ENCODE data around the gene CCDC15. TPM values are rescaled to one million over a fixed set of nuclear protein-coding genes. Genes with fewer than 3 reads are reported as not detected.

Gene CCDC15
- total RNA-seq, 1 donor from 2014 or later = 1.2 TPM

DNA sequence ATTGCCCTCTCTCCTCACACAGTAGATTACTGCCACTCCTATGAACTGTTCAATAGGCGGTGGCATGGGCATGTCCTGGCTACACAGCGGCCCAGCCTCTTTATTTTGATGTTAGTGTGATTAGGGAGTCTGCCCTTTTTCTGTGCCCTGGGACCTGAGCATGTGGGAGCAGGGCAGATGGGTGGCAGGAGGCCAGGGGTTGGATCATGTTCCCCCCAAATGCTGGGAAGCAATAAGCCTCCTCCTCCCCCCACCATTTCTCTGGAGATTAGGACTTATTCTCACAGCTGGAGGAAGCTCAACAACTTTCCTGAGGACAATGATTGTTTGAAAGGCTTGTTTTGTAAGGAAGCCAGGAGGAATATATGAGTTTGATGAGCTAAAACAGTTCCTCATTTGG, 34.1 kb upstream of the CCDC15 start:
- Mint-ChIP-seq H3K4me3 (ENCODE audit: unreplicated experiment) (no peak overlapping the region), H3K4me1 (ENCODE audit: low read depth) (peaks cover 7% of the 10 kb centered on the region), H3K36me3 (ENCODE audit: low read depth) (no peaks in the 10 kb centered on the region), H3K27ac (ENCODE audit: unreplicated experiment) (no peak overlapping the region), H3K9me3 (ENCODE audit: low read depth) (peaks cover 8% of the 10 kb centered on the region), H3K27me3 (ENCODE audit: low read depth) (no peaks in the 10 kb centered on the region)
- TF ChIP-seq, protein P1, sequence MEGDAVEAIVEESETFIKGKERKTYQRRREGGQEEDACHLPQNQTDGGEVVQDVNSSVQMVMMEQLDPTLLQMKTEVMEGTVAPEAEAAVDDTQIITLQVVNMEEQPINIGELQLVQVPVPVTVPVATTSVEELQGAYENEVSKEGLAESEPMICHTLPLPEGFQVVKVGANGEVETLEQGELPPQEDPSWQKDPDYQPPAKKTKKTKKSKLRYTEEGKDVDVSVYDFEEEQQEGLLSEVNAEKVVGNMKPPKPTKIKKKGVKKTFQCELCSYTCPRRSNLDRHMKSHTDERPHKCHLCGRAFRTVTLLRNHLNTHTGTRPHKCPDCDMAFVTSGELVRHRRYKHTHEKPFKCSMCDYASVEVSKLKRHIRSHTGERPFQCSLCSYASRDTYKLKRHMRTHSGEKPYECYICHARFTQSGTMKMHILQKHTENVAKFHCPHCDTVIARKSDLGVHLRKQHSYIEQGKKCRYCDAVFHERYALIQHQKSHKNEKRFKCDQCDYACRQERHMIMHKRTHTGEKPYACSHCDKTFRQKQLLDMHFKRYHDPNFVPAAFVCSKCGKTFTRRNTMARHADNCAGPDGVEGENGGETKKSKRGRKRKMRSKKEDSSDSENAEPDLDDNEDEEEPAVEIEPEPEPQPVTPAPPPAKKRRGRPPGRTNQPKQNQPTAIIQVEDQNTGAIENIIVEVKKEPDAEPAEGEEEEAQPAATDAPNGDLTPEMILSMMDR (IDR thresholded peaks at IDR 0.05) = no peak
- DNase-seq (ENCODE audit: low spot score) = no peak

- Mint-ChIP-seq H3K9me3 (ENCODE audit: low read depth) (peaks cover 3% of the 10 kb centered on the region), H3K27ac (ENCODE audit: unreplicated experiment) (peak overlapping the region; percentile 50), H3K4me1 (ENCODE audit: low read depth) (peaks cover 7% of the 10 kb centered on the region), H3K36me3 (ENCODE audit: low read depth) (no peaks in the 10 kb centered on the region), H3K4me3 (ENCODE audit: unreplicated experiment) (peak overlapping the region; percentile 66), H3K27me3 (ENCODE audit: low read depth) (no peaks in the 10 kb centered on the region)
- TF ChIP-seq, protein P1 (IDR thresholded peaks at IDR 0.05) = no peak
- DNase-seq (ENCODE audit: low spot score) = no peak
These were observed 33.6 kb upstream of the CCDC15 start for GRCh38 chr11:124920356-124920755.

DNA sequence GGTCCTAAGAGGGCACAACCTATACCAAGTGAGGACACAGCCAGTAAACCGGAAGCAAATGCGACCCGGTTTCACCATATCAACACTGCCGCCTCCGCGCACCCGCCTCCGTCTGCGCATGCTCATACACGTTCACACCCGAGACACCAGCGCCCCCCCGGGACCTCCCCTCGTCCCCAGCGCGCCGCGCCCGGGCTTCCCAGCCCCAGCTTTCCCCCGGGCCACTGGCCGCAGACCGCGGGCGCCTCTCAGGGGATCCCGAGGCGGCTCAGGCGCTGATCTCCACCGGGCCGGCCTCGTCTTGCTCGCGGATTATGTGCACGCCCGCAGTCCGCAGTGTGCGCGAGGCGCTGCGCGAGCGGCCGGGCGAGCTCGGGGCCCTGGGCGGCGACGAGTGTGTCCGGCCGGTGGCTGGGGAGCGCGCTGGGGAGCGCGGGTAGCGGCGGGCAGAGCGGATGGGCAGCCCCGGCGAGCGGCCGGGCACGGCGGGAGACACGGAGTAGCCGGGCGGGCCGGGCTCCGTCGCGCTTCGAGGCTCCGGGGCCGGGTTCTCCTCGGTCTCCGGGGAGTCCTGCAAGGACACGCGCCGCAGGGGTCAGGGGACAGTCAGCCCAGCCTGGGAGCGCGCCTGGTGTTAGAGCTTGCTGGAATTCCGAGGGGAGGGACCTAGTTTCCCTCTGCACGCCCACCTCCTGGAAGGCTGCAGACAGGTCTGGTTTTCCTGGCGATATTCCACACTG, 33.0 kb upstream of the CCDC15 start:
- no peak for DNase-seq (ENCODE audit: low spot score)
- Mint-ChIP-seq H3K36me3 (ENCODE audit: low read depth) (no peaks in the 10 kb centered on the region), H3K9me3 (ENCODE audit: low read depth) (no peaks in the 10 kb centered on the region), H3K27ac (ENCODE audit: unreplicated experiment) (peak overlapping the region; percentile 50), H3K4me3 (ENCODE audit: unreplicated experiment) (peak overlapping the region; percentile 66), H3K27me3 (ENCODE audit: low read depth) (no peaks in the 10 kb centered on the region), H3K4me1 (ENCODE audit: low read depth) (peaks cover 7% of the 10 kb centered on the region)
- TF ChIP-seq, protein P1 (IDR thresholded peaks at IDR 0.05) = peak; percentile 34

DNA sequence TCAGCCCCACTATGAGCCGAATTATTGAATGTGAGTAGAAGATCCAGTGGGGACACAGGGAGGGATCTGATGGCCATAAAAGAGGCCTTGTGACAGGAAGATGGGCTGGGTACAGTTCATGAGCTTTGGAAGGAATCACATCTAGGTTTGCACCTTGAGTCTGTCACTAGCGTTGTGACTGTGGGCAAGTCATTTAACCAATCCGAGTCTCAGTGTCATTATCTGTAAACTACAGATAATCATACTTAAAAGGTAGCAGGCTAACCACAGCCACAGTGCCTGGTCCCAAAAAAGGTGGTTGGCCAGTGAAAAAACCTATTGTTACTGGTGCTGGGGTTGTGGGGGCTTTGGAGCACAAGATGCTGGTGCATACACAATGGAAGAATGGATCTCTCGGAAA, 31.2 kb upstream of the CCDC15 start:
- Mint-ChIP-seq H3K4me3 (ENCODE audit: unreplicated experiment) (no peak overlapping the region), H3K4me1 (ENCODE audit: low read depth) (peaks cover 7% of the 10 kb centered on the region), H3K9me3 (ENCODE audit: low read depth) (no peaks in the 10 kb centered on the region), H3K27me3 (ENCODE audit: low read depth) (no peaks in the 10 kb centered on the region), H3K36me3 (ENCODE audit: low read depth) (no peaks in the 10 kb centered on the region), H3K27ac (ENCODE audit: unreplicated experiment) (no peak overlapping the region)
- TF ChIP-seq, protein P1 (IDR thresholded peaks at IDR 0.05) = no peak
- no peak for DNase-seq (ENCODE audit: low spot score)

DNA sequence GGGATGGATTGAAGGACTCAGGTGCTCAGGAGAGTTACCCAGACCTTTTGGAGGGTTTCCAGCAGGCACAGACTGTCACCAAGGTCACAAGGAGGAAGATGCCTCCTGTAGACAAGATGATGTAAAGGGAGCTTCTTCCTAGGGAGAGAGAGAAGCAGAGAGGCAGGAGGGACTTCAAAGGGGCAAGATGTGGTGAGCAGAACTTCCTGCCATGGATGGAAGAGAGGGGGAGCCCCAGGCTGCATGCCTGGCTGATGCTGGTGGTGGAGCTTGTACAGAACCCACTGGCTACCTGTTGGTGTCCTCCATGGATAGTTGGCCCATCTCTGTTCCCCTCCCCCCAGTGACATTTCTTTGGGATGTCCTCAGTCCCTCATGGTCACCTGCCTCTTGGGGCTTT, 30.7 kb upstream of the CCDC15 start:
- no peak for DNase-seq (ENCODE audit: low spot score)
- Mint-ChIP-seq H3K4me3 (ENCODE audit: unreplicated experiment) (no peak overlapping the region), H3K27me3 (ENCODE audit: low read depth) (no peaks in the 10 kb centered on the region), H3K36me3 (ENCODE audit: low read depth) (no peaks in the 10 kb centered on the region), H3K9me3 (ENCODE audit: low read depth) (no peaks in the 10 kb centered on the region), H3K27ac (ENCODE audit: unreplicated experiment) (no peak overlapping the region), H3K4me1 (ENCODE audit: low read depth) (peaks cover 7% of the 10 kb centered on the region)
- TF ChIP-seq, protein P1 (IDR thresholded peaks at IDR 0.05) = no peak

Measured in chondrocyte (in vitro differentiated cells).